Psoas muscle (tissue), 8 donors: ENCODE data around the gene ADGRD1. TPM values are rescaled to one million over a fixed set of nuclear protein-coding genes. Genes with fewer than 3 reads are reported as not detected.

Source experiments
- ATAC-seq, 4 donors: fragments of 200-7000 bp; cut with Tn5 transposase; one replicate each; pipeline ENCODE4 v1.9.1; 2020; ENCODE audit warnings: moderate library complexity in 3 of 4, mild to moderate bottlenecking in 2 of 4
- DNase-seq, 2 donors: peaks; one replicate each; pipeline ENCODE4 v3.0.0-alpha.2; 2020
- H3K27ac ChIP-seq: fragments of 200-600 bp; one replicate; pipeline ENCODE4 v1.8.0; 2022
- H3K27me3 ChIP-seq, 3 donors: fragments of 200-600 bp in 1 of 3; one replicate each; pipeline versions ENCODE4 v1.6.1 to v1.8.0; 2013 to 2022; ENCODE audit warnings: low read length in 2 of 3, mild to moderate bottlenecking in 2 of 3, moderate library complexity in 1 of 3; ENCODE audit not compliant: insufficient read depth in 3 of 3
- H3K36me3 ChIP-seq, 2 donors: fragments of 200-600 bp in 1 of 2; one replicate each; pipeline versions ENCODE4 v1.6.1 to v1.8.0; 2013 to 2022; ENCODE audit warnings: low read depth in 1 of 2, mild to moderate bottlenecking in 1 of 2, moderate library complexity in 1 of 2; ENCODE audit not compliant: insufficient read depth in 1 of 2
- H3K4me1 ChIP-seq: fragments of 200-600 bp; one replicate; pipeline ENCODE4 v1.8.0; 2022
- H3K4me3 ChIP-seq: fragments of 200-600 bp; one replicate; pipeline ENCODE4 v1.8.0; 2022; ENCODE audit warnings: mild to moderate bottlenecking
- H3K9me3 ChIP-seq: fragments of 200-600 bp; one replicate; pipeline ENCODE4 v1.8.0; 2022
- WGBS, 3 donors: extraction: QIAGEN DNeasy Blood & Tissue Kit; methylation state at CpG; one replicate each; pipeline versions ENCODE4 v1.1.6 to v1.1.7; 2013; 5-methylcytosine and 5-hydroxymethylcytosine counted together
- intact Hi-C, 2 donors: fragments of 100-400 bp; cut with DNase I; formaldehyde crosslinking; loops; one replicate each; pipeline versions ENCODE4 v1.11.0 to v1.14.2; 2022
- polyA plus RNA-seq, 3 donors: library from polyadenylated mRNA; stranded (reverse); fragments of 200-250 nt; gene quantifications; one replicate each; pipeline ENCODE4 v1.2.3, GENCODE V29; 2013
- total RNA-seq, 4 donors: library from RNA; stranded (reverse); fragmentation: NEBNext Ultra II Directional in 2 of 4; extraction: Animal tissue kit (Norgen Biotek cat#: 25700) in 2 of 4; gene quantifications; one replicate each; pipeline versions ENCODE4 v1.2.1 to v1.2.4, GENCODE V29; 2021 to 2023
- TF ChIP-seq, protein P1 (sequence below): fragments of 200-600 bp; IDR thresholded peaks from one replicate; pipeline ENCODE4 v1.8.0; 2022; ENCODE audit warnings: antibody characterized with exemption
- donor health status: healthy with polysubstance abuse.
- donor health status: DM: no; HTN: no; CAD: no; lungs with moderate emphysema.
- donor health status: Bipolar disorder and iron deficiency.
- donor health status: healthy.
- donor health status: DM: yes; HTN: yes; CAD: no.
- donor health status: DM: no; HTN: no; CAD: no.
- donor health status: DM: no; HTN: no; CAD: no.
- donor health status: DM: yes; HTN: yes; CAD: no.

The ADGRD1 gene
- total and polyA plus RNA-seq, 7 donors = 2.1 to 11.6 (median 3.6) TPM

DNA sequence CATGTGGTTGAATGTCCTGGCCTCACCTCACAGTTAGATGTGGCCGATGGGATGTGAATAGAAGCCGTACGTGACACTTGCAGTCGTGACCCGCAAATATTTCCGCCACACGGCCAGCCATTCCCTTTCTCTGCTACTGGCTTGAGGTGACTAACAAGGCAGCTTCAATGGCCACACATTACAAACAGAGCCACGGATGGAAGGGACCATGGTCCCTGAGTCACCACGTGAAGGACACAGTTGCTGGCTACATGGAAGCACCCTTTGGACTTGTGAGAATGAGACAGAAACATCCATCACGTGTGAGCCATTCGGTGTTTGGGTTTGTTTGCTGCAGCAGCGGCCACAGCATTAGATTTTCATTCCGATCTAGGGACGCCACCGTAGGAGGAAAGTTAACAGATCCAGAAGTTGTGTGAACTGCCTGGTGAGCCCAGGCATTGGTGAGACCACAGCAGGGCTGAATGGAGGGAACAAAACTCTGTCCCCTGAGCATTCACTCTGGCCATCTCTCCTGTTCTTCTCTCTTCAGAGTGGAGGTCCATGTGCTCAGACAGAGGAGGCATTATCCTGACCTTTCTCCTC lies 33.5 kb upstream of the ADGRD1 start:
- peak in 1 of 4 donors; percentile 11 for ATAC-seq
- DNase-seq = no peak
- Histone ChIP-seq H3K9me3 (no peaks in the 10 kb centered on the region), H3K4me1 (no peaks in the 10 kb centered on the region), H3K27ac (no peak overlapping the region), H3K4me3 (no peak overlapping the region), H3K36me3 (no peaks in the 10 kb centered on the region), H3K27me3 (peaks cover 0 to 19% (median 8%) of the 10 kb centered on the region in 3 donors)
- 72 to 79% (median 72%) methylated on average over 15 of the region's 15 CpGs for WGBS, 3 donors
- TF ChIP-seq, protein P1, sequence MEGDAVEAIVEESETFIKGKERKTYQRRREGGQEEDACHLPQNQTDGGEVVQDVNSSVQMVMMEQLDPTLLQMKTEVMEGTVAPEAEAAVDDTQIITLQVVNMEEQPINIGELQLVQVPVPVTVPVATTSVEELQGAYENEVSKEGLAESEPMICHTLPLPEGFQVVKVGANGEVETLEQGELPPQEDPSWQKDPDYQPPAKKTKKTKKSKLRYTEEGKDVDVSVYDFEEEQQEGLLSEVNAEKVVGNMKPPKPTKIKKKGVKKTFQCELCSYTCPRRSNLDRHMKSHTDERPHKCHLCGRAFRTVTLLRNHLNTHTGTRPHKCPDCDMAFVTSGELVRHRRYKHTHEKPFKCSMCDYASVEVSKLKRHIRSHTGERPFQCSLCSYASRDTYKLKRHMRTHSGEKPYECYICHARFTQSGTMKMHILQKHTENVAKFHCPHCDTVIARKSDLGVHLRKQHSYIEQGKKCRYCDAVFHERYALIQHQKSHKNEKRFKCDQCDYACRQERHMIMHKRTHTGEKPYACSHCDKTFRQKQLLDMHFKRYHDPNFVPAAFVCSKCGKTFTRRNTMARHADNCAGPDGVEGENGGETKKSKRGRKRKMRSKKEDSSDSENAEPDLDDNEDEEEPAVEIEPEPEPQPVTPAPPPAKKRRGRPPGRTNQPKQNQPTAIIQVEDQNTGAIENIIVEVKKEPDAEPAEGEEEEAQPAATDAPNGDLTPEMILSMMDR = no peak
- intact Hi-C loops = no loop called here

DNA sequence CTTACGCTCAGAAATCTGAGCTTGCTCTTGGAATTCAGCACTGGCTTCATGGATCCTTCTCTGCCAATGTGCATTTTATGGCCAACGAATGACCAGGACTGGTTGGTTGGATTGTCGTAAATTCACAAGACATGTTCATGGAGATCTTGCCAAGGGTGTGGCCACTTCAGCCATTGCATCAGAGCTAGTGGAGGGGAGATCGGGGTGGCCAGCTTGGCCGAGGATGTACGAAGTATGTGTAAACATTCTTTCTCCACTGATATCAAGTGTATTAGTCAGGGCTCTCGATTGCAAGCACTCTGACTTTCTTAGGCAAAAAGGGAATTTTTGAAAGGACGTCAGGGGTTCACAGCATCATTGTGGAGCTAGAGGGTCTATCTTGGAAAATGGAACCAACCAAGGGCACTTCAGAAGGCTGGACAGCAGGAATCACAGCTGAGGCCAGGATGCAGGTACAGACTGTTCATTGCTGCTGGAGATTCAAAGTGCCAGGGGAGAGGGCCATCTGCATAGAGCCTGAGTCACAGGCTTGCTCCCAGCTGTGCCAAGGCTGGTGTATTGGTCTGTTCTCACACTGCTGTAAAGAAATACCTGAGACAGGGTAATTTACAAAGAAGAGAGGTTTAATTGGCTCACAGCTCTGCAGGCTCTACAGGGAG lies 32.9 kb upstream of the ADGRD1 start:
- DNase-seq (peak; percentile 79 to 88), ATAC-seq (peak in 3 of 4 donors; percentile 67 to 74 (median 70))
- WGBS, 3 donors = 21 to 32% (median 22%) methylated on average over 8 of the region's 8 CpGs
- intact Hi-C loops = no loop called here
- Histone ChIP-seq H3K36me3 (no peaks in the 10 kb centered on the region), H3K4me3 (no peak overlapping the region), H3K4me1 (no peaks in the 10 kb centered on the region), H3K27me3 (peaks cover 0 to 19% (median 8%) of the 10 kb centered on the region in 3 donors), H3K9me3 (no peaks in the 10 kb centered on the region), H3K27ac (no peak overlapping the region)
- TF ChIP-seq, protein P1 = no peak

DNA sequence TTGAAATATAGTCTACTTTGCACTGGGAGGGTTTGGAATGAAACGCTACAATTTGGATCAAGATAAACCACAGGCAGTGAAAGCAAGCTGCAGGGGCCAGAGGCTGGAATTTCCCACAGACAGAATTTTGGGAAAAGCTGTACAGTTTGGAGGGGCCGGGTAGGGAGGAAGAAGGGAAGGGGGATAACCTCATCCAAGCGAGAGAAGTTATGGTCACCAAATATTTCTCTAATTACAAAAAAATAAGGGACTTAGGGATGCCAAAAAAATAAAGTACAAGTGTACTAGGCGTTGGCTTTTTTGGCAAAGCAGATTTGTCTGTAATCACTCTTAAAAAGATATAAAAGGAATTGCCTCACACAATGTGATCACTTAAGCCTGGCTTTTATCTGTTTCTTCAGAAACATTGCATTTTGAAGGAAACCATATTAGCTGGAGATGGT lies 31.2 kb upstream of the ADGRD1 start:
- Histone ChIP-seq H3K9me3 (no peaks in the 10 kb centered on the region), H3K27me3 (peaks cover 0 to 12% (median 10%) of the 10 kb centered on the region in 3 donors), H3K27ac (no peak overlapping the region), H3K4me1 (no peaks in the 10 kb centered on the region), H3K36me3 (no peaks in the 10 kb centered on the region), H3K4me3 (no peak overlapping the region)
- intact Hi-C loops = no loop called here
- no peak for DNase-seq
- ATAC-seq = peak in 1 of 4 donors; percentile 40
- TF ChIP-seq, protein P1 = no peak
- WGBS, 3 donors = 28 to 41% (median 35%) methylated on average over 4 of the region's 4 CpGs

DNA sequence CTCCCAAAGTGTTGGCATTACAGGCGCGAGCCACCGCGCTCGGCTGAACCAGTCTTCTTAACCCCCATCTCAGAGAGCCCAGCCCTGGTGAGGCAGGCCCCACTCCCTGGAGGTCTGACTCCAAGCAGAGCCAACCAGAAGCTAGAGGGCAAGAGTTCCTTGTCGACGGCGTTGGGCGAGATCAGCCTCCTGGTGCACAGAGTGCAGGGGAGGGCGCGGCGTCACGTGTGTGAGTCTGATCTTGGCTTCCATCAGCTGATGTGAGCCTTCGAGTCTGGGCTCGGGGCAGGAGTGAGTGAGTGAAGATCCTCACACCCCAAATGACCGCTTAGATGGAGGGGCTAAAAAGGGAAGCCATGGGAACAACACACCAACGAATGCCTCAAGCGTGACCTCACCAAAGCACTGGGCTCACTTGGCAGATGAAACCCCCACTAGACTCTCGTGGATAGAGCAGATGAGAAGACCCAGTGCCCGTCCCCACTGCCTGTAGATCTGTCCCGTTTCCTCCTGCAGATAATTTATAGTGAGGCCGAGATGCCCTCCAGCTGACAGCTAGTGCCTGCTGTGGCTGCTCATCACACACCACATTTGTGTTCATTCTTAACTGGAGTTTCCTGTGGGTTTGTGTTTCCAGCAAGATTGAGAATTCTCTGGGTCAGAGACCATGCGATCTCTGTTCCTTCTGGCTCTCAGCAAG lies 28.6 kb upstream of the ADGRD1 start:
- H3K4me1 ChIP-seq = no peaks in the 10 kb centered on the region
- ATAC-seq (no peak), DNase-seq (no peak)
- TF ChIP-seq, protein P1 = no peak
- H3K4me3 ChIP-seq = no peak overlapping the region
- no peak overlapping the region for H3K27ac ChIP-seq
- H3K9me3 ChIP-seq = no peaks in the 10 kb centered on the region
- intact Hi-C loops = no loop called here
- WGBS, 3 donors = 76 to 81% (median 77%) methylated on average over 23 of the region's 23 CpGs
- no peaks in the 10 kb centered on the region for H3K36me3 ChIP-seq
- H3K27me3 ChIP-seq = peaks cover 0 to 14% (median 6%) of the 10 kb centered on the region in 3 donors
